Spinal cord (tissue), 10 donors: ENCODE measurements around the gene RSPH10B2. TPM values are rescaled to one million over a fixed set of nuclear protein-coding genes. Genes with fewer than 3 reads are reported as not detected.
"Not testable (repeated sequence)": the region's sequence is repeated elsewhere in the genome, so short reads cannot be mapped to it uniquely, and the experiment has no call there.

Source experiments
- DNase-seq, 6 donors: peaks; one replicate each; pipeline versions ENCODE4 v3.0.0 to v3.0.0-alpha.2; 2013 to 2015; ENCODE audit warnings: low spot score in 6 of 6, low read depth in 4 of 6
- H3K27ac ChIP-seq: one replicate; pipeline ENCODE4 v1.5.1; 2013; ENCODE audit warnings: low read depth, low read length, control low read depth
- H3K27me3 ChIP-seq: one replicate; pipeline ENCODE4 v1.6.1; 2013; ENCODE audit warnings: low read length; ENCODE audit not compliant: control insufficient read depth, insufficient read depth
- H3K36me3 ChIP-seq: one replicate; pipeline ENCODE4 v1.6.1; 2013; ENCODE audit warnings: low read length; ENCODE audit not compliant: control insufficient read depth, insufficient read depth
- H3K4me1 ChIP-seq: one replicate; pipeline ENCODE4 v1.6.1; 2013; ENCODE audit warnings: low read length; ENCODE audit not compliant: control insufficient read depth, insufficient read depth
- H3K4me3 ChIP-seq: one replicate; pipeline ENCODE4 v1.5.1; 2013; ENCODE audit warnings: low read depth, low read length, control low read depth
- H3K9me3 ChIP-seq: one replicate; pipeline ENCODE4 v1.6.1; 2013; ENCODE audit warnings: low read length; ENCODE audit not compliant: control insufficient read depth, insufficient read depth
- WGBS: methylation state at CpG from one replicate; pipeline ENCODE4 v1.1.5; 2013; ENCODE audit warnings: missing lambda C conversion rate; ENCODE audit not compliant: insufficient coverage; 5-methylcytosine and 5-hydroxymethylcytosine counted together
- polyA plus RNA-seq, 2 donors: library from polyadenylated mRNA; unstranded; fragments of 120-200 nt; gene quantifications; one replicate each; pipeline ENCODE4 v1.2.1, GENCODE V29; 2013; ENCODE audit not compliant: insufficient read length in 2 of 2
- total RNA-seq, 2 donors: library from RNA; depleted of rRNA in 1 of 2; stranded (reverse); fragments of 120-200 nt in 1 of 2; fragments of >200 nt in 1 of 2; gene quantifications; one replicate each; pipeline versions ENCODE4 v1.2.3 to v1.2.4, GENCODE V29; 2013 to 2014
- donor health status: healthy.

The RSPH10B2 gene
- total and polyA plus RNA-seq, 4 donors, result 1.4 to 8.6 (median 6.4) TPM

DNA sequence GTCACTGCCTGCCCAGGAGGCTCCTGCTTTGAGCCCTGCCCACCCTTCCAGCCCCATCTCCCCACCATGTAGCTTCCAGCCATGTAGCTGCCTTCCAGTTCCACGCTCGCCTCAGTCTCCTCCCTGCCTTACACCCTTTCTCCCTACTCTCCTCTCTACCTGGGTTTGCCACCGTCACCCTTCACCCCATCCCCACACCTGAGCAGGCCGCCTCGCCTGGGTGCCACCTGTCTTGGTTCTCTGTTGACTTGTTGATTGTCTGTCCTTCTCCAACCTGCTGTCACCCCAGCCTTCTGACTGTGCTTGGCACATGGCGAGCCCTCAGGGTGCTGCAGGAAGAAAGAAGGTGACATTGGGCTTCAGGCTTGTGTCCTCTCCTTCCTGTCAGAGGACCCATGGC lies 3.7 kb upstream of the RSPH10B2 start:
- H3K27ac ChIP-seq, H3K4me3 ChIP-seq, DNase-seq, H3K27me3 ChIP-seq, H3K4me1 ChIP-seq, H3K9me3 ChIP-seq, H3K36me3 ChIP-seq: not testable (repeated sequence)
- WGBS, result 100% methylated on average over 3 of the region's 6 CpGs

DNA sequence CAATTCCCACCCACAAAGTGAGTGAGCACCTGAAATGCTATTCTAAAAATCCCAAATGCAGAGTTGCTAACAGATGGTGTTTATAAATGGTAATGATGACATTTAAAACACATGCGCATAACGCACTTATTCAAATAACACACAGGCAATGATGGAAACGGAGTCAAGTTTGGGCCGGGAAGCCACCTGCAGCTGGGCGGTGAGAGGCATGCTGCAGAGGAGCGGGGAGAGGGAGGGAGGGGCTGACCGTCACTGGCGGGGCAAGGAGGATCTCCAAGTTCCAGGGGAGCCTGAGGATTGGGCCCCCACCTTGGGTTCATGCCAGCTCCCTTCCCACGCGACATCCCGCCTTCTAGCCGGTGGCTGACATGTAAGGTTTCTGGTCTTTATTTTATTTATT lies 7.3 kb downstream of the RSPH10B2 start:
- H3K27me3 ChIP-seq, H3K36me3 ChIP-seq, DNase-seq, H3K9me3 ChIP-seq, H3K27ac ChIP-seq, H3K4me1 ChIP-seq, H3K4me3 ChIP-seq: not testable (repeated sequence)
- no CpG with 5 or more reads among the region's 12 CpGs for WGBS

DNA sequence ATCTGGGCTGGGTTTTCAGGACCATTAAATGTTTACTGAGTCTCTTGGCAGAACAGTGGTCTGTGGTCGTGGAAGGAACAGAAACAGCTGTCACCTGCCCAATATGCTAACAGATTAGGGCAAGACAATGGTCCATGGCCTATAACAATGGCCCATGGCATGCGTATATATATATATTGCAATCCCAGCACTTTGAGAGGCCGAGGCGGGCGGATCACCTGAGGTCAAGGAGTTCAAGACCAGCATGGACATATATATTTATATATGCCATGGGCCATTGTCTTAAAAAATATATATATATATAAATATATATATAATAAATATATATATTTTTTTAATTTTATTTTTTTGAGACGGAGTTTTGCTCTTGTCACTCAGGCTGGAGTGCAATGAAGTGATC lies 27.7 kb downstream of the RSPH10B2 start:
- no CpG with 5 or more reads among the region's 6 CpGs for WGBS
- H3K4me1 ChIP-seq, H3K27me3 ChIP-seq, H3K36me3 ChIP-seq, H3K27ac ChIP-seq, H3K4me3 ChIP-seq, DNase-seq, H3K9me3 ChIP-seq: not testable (repeated sequence)

DNA sequence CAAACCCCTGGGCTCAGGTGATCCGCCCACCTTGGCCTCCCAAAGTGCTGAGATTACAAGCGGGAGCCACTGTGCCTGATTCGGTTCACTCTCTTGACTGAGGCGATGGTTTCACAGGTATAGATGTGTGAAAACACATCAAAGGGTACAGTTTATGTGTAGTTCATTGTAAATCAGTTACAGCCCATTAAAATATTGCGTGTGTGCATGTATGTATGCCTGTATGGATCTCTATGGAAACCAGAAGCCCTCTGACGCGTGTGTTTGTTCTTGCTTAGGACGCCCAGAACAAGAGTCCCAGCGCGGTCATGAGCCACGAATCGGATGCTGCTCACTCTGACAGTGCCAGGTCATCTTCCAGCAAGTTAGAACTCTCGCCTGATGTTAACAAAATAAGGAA lies 35.5 kb downstream of the RSPH10B2 start:
- WGBS, result no CpG with 5 or more reads among the region's 13 CpGs
- H3K27ac ChIP-seq, H3K27me3 ChIP-seq, H3K4me3 ChIP-seq, H3K36me3 ChIP-seq, DNase-seq, H3K4me1 ChIP-seq, H3K9me3 ChIP-seq: not testable (repeated sequence)

DNA sequence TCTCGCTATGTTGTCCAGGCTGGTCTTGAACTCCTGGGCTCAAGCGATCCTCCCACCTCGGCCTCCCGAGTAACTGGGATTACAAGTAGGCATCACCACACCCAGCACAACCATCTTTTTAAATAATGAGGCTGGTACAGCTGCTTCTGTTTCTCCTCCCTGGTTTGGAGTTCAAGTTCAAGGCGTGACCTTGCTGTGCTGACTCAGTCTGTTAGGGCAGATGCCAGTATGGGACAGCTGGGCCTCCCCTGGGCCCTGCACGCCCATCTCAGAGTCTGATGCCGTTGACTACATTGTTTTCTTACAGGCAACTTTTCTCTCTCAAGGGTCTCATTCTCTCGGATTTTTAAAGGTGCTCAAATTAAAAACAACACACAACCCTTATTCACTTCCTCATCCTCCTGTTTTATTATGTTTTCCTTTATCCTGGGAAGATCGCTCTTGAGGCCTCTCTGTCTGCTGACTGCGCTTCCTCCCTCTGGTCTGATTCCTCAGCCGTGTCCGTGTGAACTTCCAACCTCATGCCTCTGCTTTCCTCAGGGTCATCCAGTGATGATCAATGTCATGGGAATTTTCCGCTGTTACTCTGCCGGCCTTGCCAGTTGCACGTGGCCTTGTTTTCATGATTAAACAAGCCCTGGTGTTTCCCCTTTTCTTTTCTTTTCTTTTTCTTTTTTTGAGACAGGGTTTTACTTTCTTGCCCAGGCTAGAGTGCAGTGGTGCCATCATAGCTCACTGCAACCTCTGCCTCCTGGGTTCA lies 38.4 kb downstream of the RSPH10B2 start:
- DNase-seq, H3K27ac ChIP-seq, H3K4me3 ChIP-seq, H3K4me1 ChIP-seq, H3K36me3 ChIP-seq, H3K27me3 ChIP-seq, H3K9me3 ChIP-seq: not testable (repeated sequence)
- no CpG with 5 or more reads among the region's 15 CpGs for WGBS

DNA sequence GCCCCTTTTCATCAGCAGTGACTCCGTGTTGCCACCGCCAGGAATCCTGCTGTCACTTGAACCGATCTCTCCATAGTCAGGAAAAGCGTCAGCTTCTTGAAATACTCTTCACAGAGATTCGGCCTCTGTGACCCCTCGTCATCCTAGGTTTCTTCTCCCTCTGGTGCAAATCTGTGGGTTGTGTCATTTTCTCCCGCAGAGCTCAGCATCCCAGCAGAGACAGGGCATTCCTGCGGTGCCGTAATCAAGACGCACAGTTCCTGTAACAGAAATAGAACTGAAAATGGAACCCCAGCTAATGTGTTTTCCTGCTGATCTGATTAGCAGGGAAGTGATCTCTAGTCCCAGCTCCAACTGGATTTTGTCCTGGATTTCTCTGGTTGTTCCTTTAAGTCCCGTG lies 40.4 kb downstream of the RSPH10B2 start:
- not testable (repeated sequence) for H3K27me3 ChIP-seq, H3K9me3 ChIP-seq, DNase-seq, H3K27ac ChIP-seq, H3K4me1 ChIP-seq, H3K4me3 ChIP-seq, H3K36me3 ChIP-seq
- no CpG with 5 or more reads among the region's 11 CpGs for WGBS

DNA sequence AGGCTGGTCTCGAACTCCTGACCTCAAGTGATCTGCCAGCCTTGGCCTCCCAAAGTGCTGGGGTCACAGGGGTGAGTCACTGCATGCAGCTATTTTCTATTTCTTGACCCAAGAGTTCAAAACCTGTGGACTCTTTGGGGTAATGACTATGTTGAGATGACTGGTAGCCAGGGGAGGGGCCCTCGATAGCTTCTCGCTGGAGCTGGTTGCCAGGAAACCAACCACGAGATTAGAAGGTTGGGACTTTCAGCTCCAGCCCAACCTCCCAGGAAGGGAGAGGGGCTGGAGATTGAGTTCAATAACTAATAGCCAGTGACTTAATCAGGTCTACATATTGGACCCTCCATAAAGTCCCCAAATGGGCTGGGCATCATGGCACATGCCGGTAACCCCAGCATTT lies 43.3 kb downstream of the RSPH10B2 start:
- H3K27me3 ChIP-seq, H3K9me3 ChIP-seq, H3K4me3 ChIP-seq, H3K36me3 ChIP-seq, H3K4me1 ChIP-seq, DNase-seq, H3K27ac ChIP-seq: not testable (repeated sequence)
- WGBS, result no CpG with 5 or more reads among the region's 5 CpGs

DNA sequence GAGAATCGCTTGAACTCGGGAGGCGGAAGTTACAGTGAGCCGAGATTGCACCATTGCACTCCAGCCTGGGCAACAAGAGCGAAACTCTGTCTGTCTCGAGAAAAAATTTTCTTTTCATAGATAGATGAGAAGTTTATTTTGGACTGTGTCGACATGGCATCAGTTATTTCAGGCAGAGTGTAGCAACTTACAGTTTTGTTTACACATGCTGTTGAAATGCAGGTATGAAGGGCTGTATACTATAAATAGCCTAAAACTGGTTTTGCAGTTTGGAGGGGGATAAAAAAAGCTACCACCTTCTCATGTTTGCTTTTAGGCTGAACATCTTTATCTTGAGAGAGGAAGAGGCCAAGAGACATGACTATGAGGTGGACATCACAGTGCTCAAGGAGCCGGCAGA lies 44.1 kb downstream of the RSPH10B2 start:
- not testable (repeated sequence) for H3K27ac ChIP-seq, DNase-seq, H3K27me3 ChIP-seq, H3K9me3 ChIP-seq, H3K36me3 ChIP-seq, H3K4me3 ChIP-seq, H3K4me1 ChIP-seq
- WGBS, result no CpG with 5 or more reads among the region's 8 CpGs

DNA sequence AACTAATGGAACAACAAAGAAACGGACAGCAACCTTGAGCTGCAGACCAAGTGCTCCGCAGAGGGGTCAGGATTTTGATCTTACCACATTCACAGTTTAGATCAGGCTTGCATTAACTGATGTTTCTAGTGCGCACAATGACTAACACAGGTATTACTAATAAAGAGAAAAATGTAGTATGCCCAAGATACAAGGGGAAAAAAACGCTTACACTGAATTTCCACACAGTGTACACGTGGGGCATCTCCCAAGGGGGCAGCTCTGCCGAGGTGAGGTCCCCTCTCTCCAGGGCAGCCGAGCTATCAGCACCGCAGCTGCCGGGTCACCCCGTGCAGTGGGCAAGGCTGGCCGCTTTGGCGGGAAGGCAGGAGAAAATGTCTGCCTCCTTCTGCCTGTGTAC lies 46.0 kb downstream of the RSPH10B2 start:
- H3K4me1 ChIP-seq, H3K4me3 ChIP-seq, H3K9me3 ChIP-seq, H3K27ac ChIP-seq, DNase-seq, H3K36me3 ChIP-seq, H3K27me3 ChIP-seq: not testable (repeated sequence)
- no CpG with 5 or more reads among the region's 12 CpGs for WGBS

DNA sequence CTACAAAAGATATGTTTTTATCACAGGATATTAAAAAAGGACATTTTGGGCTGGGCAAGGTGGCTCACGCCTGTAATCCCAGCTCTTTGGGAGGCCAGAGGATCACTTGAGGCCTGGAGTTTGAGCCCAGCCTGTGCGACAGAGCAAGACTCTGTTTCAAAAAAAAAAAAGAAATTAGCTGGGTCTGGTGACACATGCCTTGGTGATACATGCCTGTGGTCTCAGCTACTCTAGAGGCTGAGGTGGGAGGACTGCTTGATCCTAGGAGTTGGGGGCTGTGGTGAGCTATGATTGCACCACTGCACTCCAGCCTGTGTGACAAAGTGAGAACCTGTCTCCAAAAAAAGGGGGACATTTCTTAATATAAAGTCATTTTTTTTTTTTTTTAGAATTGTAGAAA lies 46.4 kb downstream of the RSPH10B2 start:
- not testable (repeated sequence) for DNase-seq, H3K27ac ChIP-seq, H3K27me3 ChIP-seq, H3K4me1 ChIP-seq, H3K4me3 ChIP-seq, H3K9me3 ChIP-seq, H3K36me3 ChIP-seq
- no CpG with 5 or more reads among the region's 2 CpGs for WGBS
